Peyer's patch (tissue), 4 donors: ENCODE results near the gene DOCK8.

Experiments used
- POLR2A ChIP-seq, 2 donors: fragments of 450-650 bp; IDR thresholded peaks; one replicate each; pipeline ENCODE4 v1.5.1; 2017; ENCODE audit warnings: antibody characterized with exemption in 2 of 2, mild to moderate bottlenecking in 2 of 2, moderate library complexity in 2 of 2
- TF ChIP-seq, protein P1 (sequence below), 6 experiments: fragments of 450-650 bp in 4 of 6; fragments of 200-600 bp in 2 of 6; sonication (generic) in 1 of 6; IDR thresholded peaks; one replicate each; pipeline ENCODE4 v1.5.1; 2017 to 2019; ENCODE audit warnings: antibody characterized with exemption in 6 of 6, mild to moderate bottlenecking in 3 of 6, moderate library complexity in 1 of 6

DNA sequence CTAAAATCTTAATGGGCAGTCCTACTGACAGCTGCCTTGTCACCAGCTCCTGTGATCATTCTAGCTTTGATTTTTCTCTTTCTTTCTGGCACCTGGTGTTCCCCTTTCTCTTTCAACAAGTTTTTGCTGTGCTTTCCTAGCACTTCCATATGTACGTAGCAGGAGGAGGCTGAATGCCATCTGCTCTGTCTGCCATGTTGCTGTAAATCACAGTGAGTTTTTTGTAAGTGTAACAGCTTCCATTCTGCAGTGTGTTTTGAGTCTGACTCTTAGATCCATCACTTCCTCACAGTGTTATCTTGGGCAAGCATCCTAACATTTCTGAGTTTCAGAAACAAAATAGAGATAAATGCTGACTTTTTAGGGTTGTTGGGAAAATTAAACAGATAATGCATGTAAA, 247.9 kb downstream of the DOCK8 start:
- TF ChIP-seq, protein P1, sequence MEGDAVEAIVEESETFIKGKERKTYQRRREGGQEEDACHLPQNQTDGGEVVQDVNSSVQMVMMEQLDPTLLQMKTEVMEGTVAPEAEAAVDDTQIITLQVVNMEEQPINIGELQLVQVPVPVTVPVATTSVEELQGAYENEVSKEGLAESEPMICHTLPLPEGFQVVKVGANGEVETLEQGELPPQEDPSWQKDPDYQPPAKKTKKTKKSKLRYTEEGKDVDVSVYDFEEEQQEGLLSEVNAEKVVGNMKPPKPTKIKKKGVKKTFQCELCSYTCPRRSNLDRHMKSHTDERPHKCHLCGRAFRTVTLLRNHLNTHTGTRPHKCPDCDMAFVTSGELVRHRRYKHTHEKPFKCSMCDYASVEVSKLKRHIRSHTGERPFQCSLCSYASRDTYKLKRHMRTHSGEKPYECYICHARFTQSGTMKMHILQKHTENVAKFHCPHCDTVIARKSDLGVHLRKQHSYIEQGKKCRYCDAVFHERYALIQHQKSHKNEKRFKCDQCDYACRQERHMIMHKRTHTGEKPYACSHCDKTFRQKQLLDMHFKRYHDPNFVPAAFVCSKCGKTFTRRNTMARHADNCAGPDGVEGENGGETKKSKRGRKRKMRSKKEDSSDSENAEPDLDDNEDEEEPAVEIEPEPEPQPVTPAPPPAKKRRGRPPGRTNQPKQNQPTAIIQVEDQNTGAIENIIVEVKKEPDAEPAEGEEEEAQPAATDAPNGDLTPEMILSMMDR (IDR thresholded peaks at IDR 0.05): no peak
- no peak for TF ChIP-seq POLR2A (IDR thresholded peaks at IDR 0.05)
